HepG2 (cell line): Measurements from ENCODE around the gene TAF4B. TPM values are rescaled to one million over a fixed set of nuclear protein-coding genes. Genes with fewer than 3 reads are reported as not detected.

Source experiments
- polyA plus RNA-seq, 8 experiments: library from polyadenylated mRNA; depleted of rRNA in 3 of 8; stranded (reverse) in 7 of 8; unstranded in 1 of 8; fragments of >200 nt; fragmentation: Illumina TruSeq in 4 of 8; extraction: Trizol in 4 of 8; gene quantifications; 2 replicates each; pipeline versions ENCODE4 v1.2.1 to v1.2.3, GENCODE V29; 2011 to 2016; ENCODE audit warnings: low read depth in 4 of 8, missing spikeins in 1 of 8, mixed read lengths in 1 of 8; ENCODE audit not compliant: insufficient read depth in 1 of 8
- total RNA-seq, 5 experiments: library from RNA; depleted of rRNA; stranded (reverse); fragments of >200 nt; fragmentation: Illumina TruSeq; extraction: Trizol; gene quantifications; 2 replicates each; pipeline ENCODE4 v1.2.3, GENCODE V29; 2016; ENCODE audit warnings: low read depth in 1 of 5
- TF ChIP-seq, protein P1 (sequence below): sonication (generic); formaldehyde crosslinking; IDR thresholded peaks from 2 replicates; pipeline ENCODE4 v1.4.0; 2020; ENCODE audit warnings: missing genetic modification reagents
- TF ChIP-seq, protein P2 (sequence below): sonication (generic); formaldehyde crosslinking; IDR thresholded peaks from 2 replicates; pipeline ENCODE4 v1.8.0; 2022; ENCODE audit warnings: mild to moderate bottlenecking, missing genetic modification reagents, borderline replicate concordance
- TF ChIP-seq, protein P3 (sequence below): sonication (generic); formaldehyde crosslinking; IDR thresholded peaks from 2 replicates; pipeline ENCODE4 v1.5.1; 2020; ENCODE audit warnings: mild to moderate bottlenecking, missing genetic modification reagents, borderline replicate concordance
- TF ChIP-seq, protein P4 (sequence below): sonication (generic); formaldehyde crosslinking; IDR thresholded peaks from 2 replicates; pipeline ENCODE4 v1.9.0; 2021; ENCODE audit warnings: missing genetic modification reagents, borderline replicate concordance
- TF ChIP-seq, protein P5 (sequence below): sonication (generic); formaldehyde crosslinking; IDR thresholded peaks from 2 replicates; pipeline ENCODE4 v1.4.0; 2020; ENCODE audit warnings: missing genetic modification reagents, borderline replicate concordance

The TAF4B gene
- total and polyA plus RNA-seq, 2 of the 13 experiments (the other 11 are each of a cell fraction or from before 2014, with no cell fraction given), result 2.2 to 3.8 TPM

DNA sequence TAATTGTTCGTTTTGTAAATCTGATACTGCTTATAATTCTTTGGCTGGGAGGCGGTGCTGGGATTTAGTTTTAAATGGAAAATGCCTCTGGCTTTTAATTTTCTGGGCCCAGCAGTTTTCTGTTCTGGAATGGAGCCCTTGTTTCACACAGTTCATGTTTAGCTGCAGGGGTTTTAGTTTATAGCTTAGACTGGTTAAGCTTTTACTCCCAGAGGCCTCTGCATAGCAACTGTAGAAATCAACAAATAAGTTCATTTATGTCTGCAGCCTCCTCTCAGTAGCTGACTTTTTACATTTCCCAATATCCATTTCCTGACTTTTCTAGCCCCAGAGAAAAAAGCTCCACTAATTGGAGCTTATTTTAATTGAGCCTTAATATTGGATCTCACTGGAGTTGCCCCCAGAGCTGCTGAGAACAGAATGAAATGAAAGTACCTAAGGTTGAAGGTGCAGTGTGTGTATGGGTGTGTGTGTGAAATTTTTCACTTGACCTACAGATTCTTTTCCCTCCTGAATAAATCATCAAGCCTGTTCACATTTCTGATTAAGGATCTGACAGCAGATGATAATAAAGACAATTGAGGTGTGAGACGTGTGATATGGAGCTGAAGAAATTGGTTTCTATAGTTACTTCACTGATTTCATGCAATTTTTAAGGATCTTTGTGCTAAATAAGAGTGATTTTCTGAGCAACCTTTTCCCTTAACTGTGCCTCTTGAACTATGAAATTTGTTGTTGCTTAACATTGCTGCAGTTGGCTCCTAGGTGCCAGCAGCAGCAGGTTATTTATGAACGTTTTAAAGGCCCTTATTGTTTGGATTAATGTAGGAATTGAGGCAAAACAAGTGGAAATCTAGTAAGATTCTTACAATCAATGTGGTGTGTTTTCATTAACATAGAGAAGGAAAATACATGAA is 109.6 kb downstream of the TAF4B start (continued):
- TF ChIP-seq, protein P1, sequence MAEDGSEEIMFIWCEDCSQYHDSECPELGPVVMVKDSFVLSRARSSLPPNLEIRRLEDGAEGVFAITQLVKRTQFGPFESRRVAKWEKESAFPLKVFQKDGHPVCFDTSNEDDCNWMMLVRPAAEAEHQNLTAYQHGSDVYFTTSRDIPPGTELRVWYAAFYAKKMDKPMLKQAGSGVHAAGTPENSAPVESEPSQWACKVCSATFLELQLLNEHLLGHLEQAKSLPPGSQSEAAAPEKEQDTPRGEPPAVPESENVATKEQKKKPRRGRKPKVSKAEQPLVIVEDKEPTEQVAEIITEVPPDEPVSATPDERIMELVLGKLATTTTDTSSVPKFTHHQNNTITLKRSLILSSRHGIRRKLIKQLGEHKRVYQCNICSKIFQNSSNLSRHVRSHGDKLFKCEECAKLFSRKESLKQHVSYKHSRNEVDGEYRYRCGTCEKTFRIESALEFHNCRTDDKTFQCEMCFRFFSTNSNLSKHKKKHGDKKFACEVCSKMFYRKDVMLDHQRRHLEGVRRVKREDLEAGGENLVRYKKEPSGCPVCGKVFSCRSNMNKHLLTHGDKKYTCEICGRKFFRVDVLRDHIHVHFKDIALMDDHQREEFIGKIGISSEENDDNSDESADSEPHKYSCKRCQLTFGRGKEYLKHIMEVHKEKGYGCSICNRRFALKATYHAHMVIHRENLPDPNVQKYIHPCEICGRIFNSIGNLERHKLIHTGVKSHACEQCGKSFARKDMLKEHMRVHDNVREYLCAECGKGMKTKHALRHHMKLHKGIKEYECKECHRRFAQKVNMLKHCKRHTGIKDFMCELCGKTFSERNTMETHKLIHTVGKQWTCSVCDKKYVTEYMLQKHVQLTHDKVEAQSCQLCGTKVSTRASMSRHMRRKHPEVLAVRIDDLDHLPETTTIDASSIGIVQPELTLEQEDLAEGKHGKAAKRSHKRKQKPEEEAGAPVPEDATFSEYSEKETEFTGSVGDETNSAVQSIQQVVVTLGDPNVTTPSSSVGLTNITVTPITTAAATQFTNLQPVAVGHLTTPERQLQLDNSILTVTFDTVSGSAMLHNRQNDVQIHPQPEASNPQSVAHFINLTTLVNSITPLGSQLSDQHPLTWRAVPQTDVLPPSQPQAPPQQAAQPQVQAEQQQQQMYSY (CRISPR knock-in tag), result no peak
- TF ChIP-seq, protein P2, sequence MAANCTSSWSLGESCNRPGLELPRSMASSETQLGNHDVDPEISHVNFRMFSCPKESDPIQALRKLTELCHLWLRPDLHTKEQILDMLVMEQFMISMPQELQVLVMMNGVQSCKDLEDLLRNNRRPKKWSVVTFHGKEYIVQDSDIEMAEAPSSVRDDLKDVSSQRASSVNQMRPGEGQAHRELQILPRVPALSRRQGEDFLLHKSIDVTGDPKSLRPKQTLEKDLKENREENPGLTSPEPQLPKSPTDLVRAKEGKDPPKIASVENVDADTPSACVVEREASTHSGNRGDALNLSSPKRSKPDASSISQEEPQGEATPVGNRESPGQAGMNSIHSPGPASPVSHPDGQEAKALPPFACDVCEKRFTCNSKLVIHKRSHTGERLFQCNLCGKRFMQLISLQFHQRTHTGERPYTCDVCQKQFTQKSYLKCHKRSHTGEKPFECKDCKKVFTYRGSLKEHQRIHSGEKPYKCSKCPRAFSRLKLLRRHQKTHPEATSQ (CRISPR knock-in tag), result no peak
- TF ChIP-seq, protein P3, sequence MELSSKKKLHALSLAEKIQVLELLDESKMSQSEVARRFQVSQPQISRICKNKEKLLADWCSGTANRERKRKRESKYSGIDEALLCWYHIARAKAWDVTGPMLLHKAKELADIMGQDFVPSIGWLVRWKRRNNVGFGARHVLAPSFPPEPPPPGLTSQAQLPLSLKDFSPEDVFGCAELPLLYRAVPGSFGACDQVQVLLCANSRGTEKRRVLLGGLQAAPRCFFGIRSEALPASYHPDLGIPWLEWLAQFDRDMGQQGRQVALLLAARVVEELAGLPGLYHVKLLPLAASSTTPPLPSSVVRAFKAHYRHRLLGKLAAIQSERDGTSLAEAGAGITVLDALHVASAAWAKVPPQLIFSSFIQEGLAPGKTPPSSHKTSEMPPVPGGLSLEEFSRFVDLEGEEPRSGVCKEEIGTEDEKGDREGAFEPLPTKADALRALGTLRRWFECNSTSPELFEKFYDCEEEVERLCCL, result no peak
- TF ChIP-seq, protein P4, sequence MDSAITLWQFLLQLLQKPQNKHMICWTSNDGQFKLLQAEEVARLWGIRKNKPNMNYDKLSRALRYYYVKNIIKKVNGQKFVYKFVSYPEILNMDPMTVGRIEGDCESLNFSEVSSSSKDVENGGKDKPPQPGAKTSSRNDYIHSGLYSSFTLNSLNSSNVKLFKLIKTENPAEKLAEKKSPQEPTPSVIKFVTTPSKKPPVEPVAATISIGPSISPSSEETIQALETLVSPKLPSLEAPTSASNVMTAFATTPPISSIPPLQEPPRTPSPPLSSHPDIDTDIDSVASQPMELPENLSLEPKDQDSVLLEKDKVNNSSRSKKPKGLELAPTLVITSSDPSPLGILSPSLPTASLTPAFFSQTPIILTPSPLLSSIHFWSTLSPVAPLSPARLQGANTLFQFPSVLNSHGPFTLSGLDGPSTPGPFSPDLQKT (CRISPR knock-in tag), result no peak
- TF ChIP-seq, protein P5, sequence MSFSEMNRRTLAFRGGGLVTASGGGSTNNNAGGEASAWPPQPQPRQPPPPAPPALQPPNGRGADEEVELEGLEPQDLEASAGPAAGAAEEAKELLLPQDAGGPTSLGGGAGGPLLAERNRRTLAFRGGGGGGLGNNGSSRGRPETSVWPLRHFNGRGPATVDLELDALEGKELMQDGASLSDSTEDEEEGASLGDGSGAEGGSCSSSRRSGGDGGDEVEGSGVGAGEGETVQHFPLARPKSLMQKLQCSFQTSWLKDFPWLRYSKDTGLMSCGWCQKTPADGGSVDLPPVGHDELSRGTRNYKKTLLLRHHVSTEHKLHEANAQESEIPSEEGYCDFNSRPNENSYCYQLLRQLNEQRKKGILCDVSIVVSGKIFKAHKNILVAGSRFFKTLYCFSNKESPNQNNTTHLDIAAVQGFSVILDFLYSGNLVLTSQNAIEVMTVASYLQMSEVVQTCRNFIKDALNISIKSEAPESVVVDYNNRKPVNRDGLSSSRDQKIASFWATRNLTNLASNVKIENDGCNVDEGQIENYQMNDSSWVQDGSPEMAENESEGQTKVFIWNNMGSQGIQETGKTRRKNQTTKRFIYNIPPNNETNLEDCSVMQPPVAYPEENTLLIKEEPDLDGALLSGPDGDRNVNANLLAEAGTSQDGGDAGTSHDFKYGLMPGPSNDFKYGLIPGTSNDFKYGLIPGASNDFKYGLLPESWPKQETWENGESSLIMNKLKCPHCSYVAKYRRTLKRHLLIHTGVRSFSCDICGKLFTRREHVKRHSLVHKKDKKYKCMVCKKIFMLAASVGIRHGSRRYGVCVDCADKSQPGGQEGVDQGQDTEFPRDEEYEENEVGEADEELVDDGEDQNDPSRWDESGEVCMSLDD (CRISPR knock-in tag), result no peak
